HG03354 (cell line): ENCODE results near the gene MAGEA3.
A peak's percentile ranks its signal among the peaks of the same experiment; 100 is the strongest.
"Not testable (repeated sequence)": the region's sequence is repeated elsewhere in the genome, so short reads cannot be mapped to it uniquely, and the experiment has no call there.

Source experiments
- ATAC-seq: cut with Tn5 transposase; IDR thresholded peaks from one replicate; pipeline ENCODE4 v1.9.1; 2021; ENCODE audit warnings: mild to moderate bottlenecking; ENCODE audit not compliant: unreplicated experiment, poor library complexity, severe bottlenecking

MAGEA3 gene, protein sequence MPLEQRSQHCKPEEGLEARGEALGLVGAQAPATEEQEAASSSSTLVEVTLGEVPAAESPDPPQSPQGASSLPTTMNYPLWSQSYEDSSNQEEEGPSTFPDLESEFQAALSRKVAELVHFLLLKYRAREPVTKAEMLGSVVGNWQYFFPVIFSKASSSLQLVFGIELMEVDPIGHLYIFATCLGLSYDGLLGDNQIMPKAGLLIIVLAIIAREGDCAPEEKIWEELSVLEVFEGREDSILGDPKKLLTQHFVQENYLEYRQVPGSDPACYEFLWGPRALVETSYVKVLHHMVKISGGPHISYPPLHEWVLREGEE

GRCh38 chrX:152697952-152698931 is at the start of gene MAGEA3:
Gene MAGEA3, plus strand, starts transcription at chrX:152698794. Its CDS starts 2,039 bp downstream, at chrX:152700833.
- ATAC-seq: not testable (repeated sequence)

GRCh38 chrX:152652060-152652459 is 46.5 kb upstream of the MAGEA3 start:
- no peak for ATAC-seq

GRCh38 chrX:152652467-152652866 is 46.1 kb upstream of the MAGEA3 start:
- no peak for ATAC-seq

DNA sequence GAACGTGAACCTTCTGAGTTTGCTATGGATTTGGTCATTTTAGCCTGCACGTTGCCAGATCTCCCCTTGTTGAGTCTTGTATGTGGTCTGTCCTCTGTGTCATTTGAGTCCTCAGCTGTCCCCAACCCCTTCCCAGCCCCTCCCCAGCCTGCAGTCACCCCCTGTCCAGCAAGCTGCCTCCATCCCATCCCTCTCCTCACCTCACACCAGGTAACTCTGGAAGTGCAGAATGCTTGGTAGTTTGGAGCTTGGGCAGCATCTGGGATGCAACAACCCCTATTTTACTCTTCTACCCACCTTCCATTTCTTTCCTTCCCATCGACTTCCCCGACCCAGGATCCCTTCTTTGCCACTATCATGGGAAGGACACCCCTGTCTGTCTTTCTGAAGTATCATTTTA is 42.5 kb upstream of the MAGEA3 start:
- ATAC-seq: no peak

- no peak for ATAC-seq
Measured at GRCh38 chrX:152656890-152657289, 41.7 kb upstream of the MAGEA3 start.

DNA sequence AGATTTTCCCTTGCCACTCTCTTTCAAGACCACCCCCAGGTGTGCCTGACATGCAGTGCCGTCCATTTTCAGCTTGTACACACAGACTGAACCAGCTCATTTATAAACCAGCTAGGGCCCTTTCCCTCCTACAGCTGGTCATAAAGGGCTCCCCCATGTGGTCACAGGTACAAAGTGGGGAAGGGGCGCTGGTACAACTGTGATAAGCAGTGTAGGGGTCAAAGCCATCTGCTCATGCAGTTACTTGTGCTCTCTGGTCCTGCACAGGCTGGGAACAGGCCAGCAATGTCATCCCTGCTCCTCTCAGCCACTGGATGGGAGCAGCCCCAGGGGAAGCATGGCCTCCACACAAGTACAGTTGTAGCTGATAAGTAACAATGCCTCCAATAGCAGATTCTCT is 40.3 kb upstream of the MAGEA3 start:
- ATAC-seq: no peak

DNA sequence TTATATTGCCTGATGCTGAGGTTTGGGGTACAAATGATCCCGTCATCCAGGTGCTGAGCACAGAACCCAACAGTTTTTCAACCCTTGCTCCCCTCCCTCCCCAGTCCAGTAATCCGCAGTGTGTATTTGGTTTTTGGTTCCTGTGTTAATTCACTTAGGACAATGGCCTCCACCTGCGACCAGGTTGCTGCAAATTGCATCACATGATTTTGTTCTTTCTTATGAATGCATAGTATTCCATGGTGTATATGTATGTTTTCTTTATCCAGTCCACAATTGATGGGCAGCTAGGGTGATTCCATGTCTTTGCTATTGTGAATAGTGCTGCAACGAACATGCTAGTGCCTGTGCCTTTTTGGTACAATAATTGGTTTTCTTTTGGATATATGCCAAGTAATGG is 35.5 kb upstream of the MAGEA3 start:
- ATAC-seq: no peak

GRCh38 chrX:152674135-152674534 is 24.5 kb upstream of the MAGEA3 start:
- ATAC-seq: no peak

GRCh38 chrX:152674652-152675051 is 23.9 kb upstream of the MAGEA3 start:
- not testable (repeated sequence) for ATAC-seq

GRCh38 chrX:152681012-152681411 is 17.6 kb upstream of the MAGEA3 start:
- peak; percentile 93 for ATAC-seq

GRCh38 chrX:152700390-152700789 is 1.8 kb downstream of the MAGEA3 start:
- ATAC-seq: not testable (repeated sequence)

GRCh38 chrX:152706500-152706899 is 7.9 kb downstream of the MAGEA3 start:
- ATAC-seq: not testable (repeated sequence)

DNA sequence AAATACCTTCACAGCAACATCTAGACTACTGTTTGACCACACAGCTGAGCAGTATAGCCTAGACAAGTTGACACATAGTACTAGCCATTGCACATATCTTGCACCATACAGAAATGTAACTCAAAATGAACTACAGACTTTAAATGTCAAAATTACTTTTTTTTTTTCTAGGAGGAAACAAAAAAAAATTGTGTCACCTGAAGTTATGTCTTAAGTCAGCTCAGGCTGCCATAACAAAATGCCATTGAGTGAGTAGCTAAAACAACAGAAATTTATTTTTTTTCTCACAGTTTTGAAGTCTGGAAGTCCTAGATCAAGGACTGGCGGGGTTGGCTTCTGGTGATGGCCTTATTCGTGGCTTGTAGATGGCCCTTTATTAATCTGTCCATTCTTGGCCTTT is 10.6 kb downstream of the MAGEA3 start, which contains the start of gene CSAG2:
TSS of gene CSAG2 (minus strand) at position 101 of the 400 bp plus-strand sequence. CDS start 161 bp downstream, outside the sequence.
- not testable (repeated sequence) for ATAC-seq

DNA sequence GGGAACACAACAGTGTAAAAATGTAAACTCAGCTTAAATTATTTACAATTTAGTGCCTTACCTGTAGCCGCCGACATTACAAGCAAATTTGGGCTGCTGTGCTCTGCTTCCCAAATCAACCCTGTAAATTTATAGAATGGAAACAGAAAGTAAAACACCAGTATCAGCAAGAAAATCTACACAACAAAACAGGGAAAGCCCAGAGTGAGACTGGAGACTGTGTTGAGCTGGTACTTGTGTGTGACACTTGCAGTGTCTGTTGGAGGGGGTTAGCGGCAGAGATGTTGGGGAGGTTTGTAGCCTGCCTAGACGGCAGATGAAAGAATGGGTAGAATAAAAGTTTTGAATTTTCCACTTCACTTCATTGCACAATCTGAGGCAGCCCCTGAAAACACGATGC is 14.6 kb downstream of the MAGEA3 start:
- not testable (repeated sequence) for ATAC-seq

- ATAC-seq: not testable (repeated sequence)
Measured at GRCh38 chrX:152713815-152714787, 15.5 kb downstream of the MAGEA3 start, which contains the start of gene MAGEA2B. Gene MAGEA2B, plus strand, starts transcription at chrX:152714628. Its CDS starts 2,479 bp downstream, at chrX:152717107.

DNA sequence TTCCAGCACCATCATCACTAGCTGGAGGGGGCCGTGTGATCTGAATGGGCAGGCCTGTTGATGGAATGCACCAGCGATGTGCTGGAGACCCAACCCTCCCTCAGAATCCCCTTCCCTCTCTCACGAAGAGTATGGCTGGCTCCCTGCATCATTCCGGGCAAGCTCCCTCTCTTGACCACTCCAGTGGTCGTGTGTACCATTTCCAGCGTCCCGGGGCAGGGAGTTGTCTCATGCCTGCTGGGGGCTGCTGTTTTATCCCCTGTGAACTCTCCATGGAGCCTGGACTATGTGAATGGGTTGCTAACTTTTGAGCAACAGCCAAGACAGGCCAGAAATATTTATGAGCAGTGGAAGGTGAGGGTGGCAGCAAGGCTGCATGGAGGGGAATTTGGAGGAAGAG is 26.8 kb downstream of the MAGEA3 start:
- ATAC-seq: no peak

- ATAC-seq: no peak
Measured at GRCh38 chrX:152733261-152733975, 34.8 kb downstream of the MAGEA3 start, which contains the start of the genes CSAG1 and MAGEA12. Gene CSAG1, minus strand, starts transcription at chrX:152733721. Its CDS starts 1,261 bp downstream, at chrX:152732460. Gene MAGEA12, plus strand, starts transcription at chrX:152733757. Its CDS starts 2,405 bp downstream, at chrX:152736162.

GRCh38 chrX:152734143-152734858 is 35.7 kb downstream of the MAGEA3 start:
- ATAC-seq: not testable (repeated sequence)
